ENCODE results near the gene TSPAN5. TPM values are rescaled to one million over a fixed set of nuclear protein-coding genes. Genes with fewer than 3 reads are reported as not detected.

TSPAN5 gene
- polyA plus RNA-seq, 1 of the 3 experiments (the other 2 are of a cell fraction) = 38.6 TPM

- Histone ChIP-seq H3K27me3 (ENCODE audit: insufficient read depth) (no peaks in the 10 kb centered on the region), H3K36me3 (replicated peaks in 1 of 2; ENCODE audit: control insufficient read depth in 1 of 2, insufficient read depth in 2 of 2, low read length in 1 of 2) (peaks cover 2 to 14% of the 10 kb centered on the region in 2 experiments), H3K4me1 (ENCODE audit: control insufficient read depth in 1 of 2, insufficient read depth in 2 of 2, low read depth in 1 of 2, low read length in 1 of 2) (peaks cover 0 to 11% of the 10 kb centered on the region in 2 experiments; a peak in 3 of 4 replicates), H3K9me2 (no peaks in the 10 kb centered on the region), H3K9me3 (no peaks in the 10 kb centered on the region), H3K4me2 (no peak overlapping the region), H4K20me1 (ENCODE audit: insufficient read depth) (no peaks in the 10 kb centered on the region), H3K79me2 (ENCODE audit: insufficient read depth) (peaks cover 16% of the 10 kb centered on the region), H3K9ac (no peak overlapping the region), H3K4me3 (ENCODE audit: low read depth in 2 of 2, low read length in 1 of 2) (no peak overlapping the region), H3F3A (replicated peaks; ENCODE audit: insufficient read depth) (no peaks in the 10 kb centered on the region), H2AFZ (ENCODE audit: low read depth) (no peak overlapping the region), H3K27ac (ENCODE audit: low read depth in 2 of 2, low read length in 1 of 2) (no peak overlapping the region)
- DNase-seq = no peak
- ChIA-PET CTCF (no interaction called here), POLR2A (no interaction called here)
- TF ChIP-seq TCF12 (IDR thresholded peaks at IDR 0.05) = no peak
- TF ChIP-seq MXI1 (IDR thresholded peaks at IDR 0.05; ENCODE audit: low read depth, low read length) = no peak
- TF ChIP-seq POLR2AphosphoS5 (IDR thresholded peaks at IDR 0.05; ENCODE audit: low read depth, low read length) = no peak
- TF ChIP-seq, protein P1, sequence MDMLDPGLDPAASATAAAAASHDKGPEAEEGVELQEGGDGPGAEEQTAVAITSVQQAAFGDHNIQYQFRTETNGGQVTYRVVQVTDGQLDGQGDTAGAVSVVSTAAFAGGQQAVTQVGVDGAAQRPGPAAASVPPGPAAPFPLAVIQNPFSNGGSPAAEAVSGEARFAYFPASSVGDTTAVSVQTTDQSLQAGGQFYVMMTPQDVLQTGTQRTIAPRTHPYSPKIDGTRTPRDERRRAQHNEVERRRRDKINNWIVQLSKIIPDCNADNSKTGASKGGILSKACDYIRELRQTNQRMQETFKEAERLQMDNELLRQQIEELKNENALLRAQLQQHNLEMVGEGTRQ (IDR thresholded peaks at IDR 0.05; ENCODE audit: borderline replicate concordance, low read depth, low read length) = no peak
- no peak for TF ChIP-seq USF1 (IDR thresholded peaks at IDR 0.05; ENCODE audit: borderline replicate concordance, low read depth)
- no peak for TF ChIP-seq PBX3 (IDR thresholded peaks at IDR 0.05)
- TF ChIP-seq MAX (IDR thresholded peaks at IDR 0.05; ENCODE audit: low read depth) = no peak
- TF ChIP-seq SIN3A (IDR thresholded peaks at IDR 0.05; ENCODE audit: borderline replicate concordance, low read depth, low read length) = no peak
- no peak for TF ChIP-seq SMC3 (IDR thresholded peaks at IDR 0.05; ENCODE audit: low read depth, low read length)
- no peak for TF ChIP-seq TEAD4 (IDR thresholded peaks at IDR 0.05; ENCODE audit: borderline replicate concordance, insufficient read depth)
- TF ChIP-seq IRF3 (IDR thresholded peaks at IDR 0.05; ENCODE audit: low read depth, low read length) = no peak
- no peak for TF ChIP-seq NRF1 (IDR thresholded peaks at IDR 0.05; ENCODE audit: low read depth, low read length)
- TF ChIP-seq GABPA (IDR thresholded peaks at IDR 0.05; ENCODE audit: low read depth) = no peak
- TF ChIP-seq ELF1 (IDR thresholded peaks at IDR 0.05) = no peak
- 89% methylated on average over 2 of the region's 2 CpGs for WGBS (ENCODE audit: low lambda C conversion rate)
Observed at GRCh38 chr4:98502031-98502430, 156.4 kb downstream of the TSPAN5 start.

GRCh38 chr4:98501383-98501782, 157.0 kb downstream of the TSPAN5 start:
- H3K79me2 ChIP-seq (ENCODE audit: insufficient read depth) = peaks cover 10% of the 10 kb centered on the region
- H3F3A ChIP-seq (replicated peaks; ENCODE audit: insufficient read depth) = no peaks in the 10 kb centered on the region

More at GRCh38 chr4:98501383-98501782, 157.0 kb downstream of the TSPAN5 start:
- 98% methylated on average over 3 of the region's 3 CpGs for WGBS (ENCODE audit: low lambda C conversion rate)
- Histone ChIP-seq H3K27ac (ENCODE audit: low read depth in 2 of 2, low read length in 1 of 2) (no peak overlapping the region), H3K4me3 (ENCODE audit: low read depth in 2 of 2, low read length in 1 of 2) (no peak overlapping the region), H3K4me1 (ENCODE audit: control insufficient read depth in 1 of 2, insufficient read depth in 2 of 2, low read depth in 1 of 2, low read length in 1 of 2) (peaks cover 0 to 8% of the 10 kb centered on the region in 2 experiments; a peak in 3 of 4 replicates), H3K27me3 (ENCODE audit: insufficient read depth) (no peaks in the 10 kb centered on the region), H3K36me3 (replicated peaks in 1 of 2; ENCODE audit: control insufficient read depth in 1 of 2, insufficient read depth in 2 of 2, low read length in 1 of 2) (peaks cover 2 to 11% of the 10 kb centered on the region in 2 experiments), H3K9ac (no peak overlapping the region), H3K9me3 (no peaks in the 10 kb centered on the region), H3K9me2 (no peaks in the 10 kb centered on the region), H3K4me2 (no peak overlapping the region), H4K20me1 (ENCODE audit: insufficient read depth) (no peaks in the 10 kb centered on the region), H2AFZ (ENCODE audit: low read depth) (no peak overlapping the region)
- CTCF ChIA-PET = no interaction called here
- POLR2A ChIA-PET = no interaction called here
- TF ChIP-seq TEAD4 (IDR thresholded peaks at IDR 0.05; ENCODE audit: borderline replicate concordance, insufficient read depth) (no peak), GABPA (IDR thresholded peaks at IDR 0.05; ENCODE audit: low read depth) (no peak), FOSL2 (IDR thresholded peaks at IDR 0.05; ENCODE audit: borderline replicate concordance, low read depth) (no peak), TAF1 (IDR thresholded peaks at IDR 0.05; ENCODE audit: borderline replicate concordance, low read depth, low read length) (no peak), RFX5 (IDR thresholded peaks at IDR 0.05; ENCODE audit: low read length) (no peak), USF1 (IDR thresholded peaks at IDR 0.05; ENCODE audit: borderline replicate concordance, low read depth) (no peak), SIN3A (IDR thresholded peaks at IDR 0.05; ENCODE audit: borderline replicate concordance, low read depth, low read length) (no peak), RCOR1 (IDR thresholded peaks at IDR 0.05; ENCODE audit: low read length) (no peak), MXI1 (IDR thresholded peaks at IDR 0.05; ENCODE audit: low read depth, low read length) (no peak)
- TF ChIP-seq, protein P2, sequence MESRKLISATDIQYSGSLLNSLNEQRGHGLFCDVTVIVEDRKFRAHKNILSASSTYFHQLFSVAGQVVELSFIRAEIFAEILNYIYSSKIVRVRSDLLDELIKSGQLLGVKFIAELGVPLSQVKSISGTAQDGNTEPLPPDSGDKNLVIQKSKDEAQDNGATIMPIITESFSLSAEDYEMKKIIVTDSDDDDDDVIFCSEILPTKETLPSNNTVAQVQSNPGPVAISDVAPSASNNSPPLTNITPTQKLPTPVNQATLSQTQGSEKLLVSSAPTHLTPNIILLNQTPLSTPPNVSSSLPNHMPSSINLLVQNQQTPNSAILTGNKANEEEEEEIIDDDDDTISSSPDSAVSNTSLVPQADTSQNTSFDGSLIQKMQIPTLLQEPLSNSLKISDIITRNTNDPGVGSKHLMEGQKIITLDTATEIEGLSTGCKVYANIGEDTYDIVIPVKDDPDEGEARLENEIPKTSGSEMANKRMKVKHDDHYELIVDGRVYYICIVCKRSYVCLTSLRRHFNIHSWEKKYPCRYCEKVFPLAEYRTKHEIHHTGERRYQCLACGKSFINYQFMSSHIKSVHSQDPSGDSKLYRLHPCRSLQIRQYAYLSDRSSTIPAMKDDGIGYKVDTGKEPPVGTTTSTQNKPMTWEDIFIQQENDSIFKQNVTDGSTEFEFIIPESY (IDR thresholded peaks at IDR 0.05; ENCODE audit: borderline replicate concordance, low read depth) = no peak
- no peak for DNase-seq

All from SK-N-SH (cell line).